ENCODE data around the gene AARS2.
A peak's percentile ranks its signal among the peaks of the same experiment; 100 is the strongest.

Gene AARS2

DNA sequence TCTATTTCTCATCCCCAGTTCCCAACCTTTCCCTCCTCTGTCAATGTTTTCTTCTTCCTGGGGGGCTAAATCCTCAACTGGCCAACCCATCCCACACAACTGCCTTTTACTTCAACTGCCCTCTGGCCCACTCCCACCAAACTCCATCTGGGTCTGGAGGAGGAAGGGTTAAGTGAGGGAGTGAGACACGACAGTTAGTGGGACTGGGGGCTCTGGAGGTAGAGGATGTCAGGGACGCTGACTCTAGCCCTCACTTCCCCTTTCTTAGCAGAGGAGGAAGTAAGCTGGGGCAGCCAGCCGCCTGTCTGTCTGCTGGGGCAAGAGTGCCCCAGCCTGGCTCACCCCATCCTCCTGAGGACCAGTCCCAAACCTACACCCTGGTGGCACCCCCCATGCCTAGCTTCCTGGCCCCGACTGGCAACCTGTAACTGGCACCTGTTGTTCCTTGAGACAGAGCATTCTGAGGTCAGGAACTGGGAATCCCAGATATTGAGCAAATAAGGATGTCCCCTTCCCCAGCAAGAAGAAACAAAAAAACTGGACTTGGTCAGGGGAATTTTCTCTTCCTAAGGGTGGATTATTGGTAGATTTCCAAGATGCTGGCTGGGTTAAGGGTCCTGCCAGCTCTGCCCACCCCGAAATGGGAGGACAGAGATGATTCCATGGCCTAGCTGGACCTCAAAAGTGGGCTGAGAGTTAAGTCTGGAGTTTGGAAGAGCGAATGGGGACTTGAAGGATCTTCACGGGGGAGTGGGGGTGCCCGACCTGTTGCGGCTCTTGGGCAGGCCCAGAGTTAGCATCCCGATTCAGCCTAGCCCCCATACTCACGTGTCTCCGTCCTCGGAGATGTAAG lies 48.8 kb downstream of the AARS2 start:
- peak overlapping the region; percentile 93 for H3K4me3 ChIP-seq (ENCODE audit: control insufficient read depth, low read depth, low read length)
- no peak for DNase-seq (ENCODE audit: low read depth)
- TF ChIP-seq, protein P1, sequence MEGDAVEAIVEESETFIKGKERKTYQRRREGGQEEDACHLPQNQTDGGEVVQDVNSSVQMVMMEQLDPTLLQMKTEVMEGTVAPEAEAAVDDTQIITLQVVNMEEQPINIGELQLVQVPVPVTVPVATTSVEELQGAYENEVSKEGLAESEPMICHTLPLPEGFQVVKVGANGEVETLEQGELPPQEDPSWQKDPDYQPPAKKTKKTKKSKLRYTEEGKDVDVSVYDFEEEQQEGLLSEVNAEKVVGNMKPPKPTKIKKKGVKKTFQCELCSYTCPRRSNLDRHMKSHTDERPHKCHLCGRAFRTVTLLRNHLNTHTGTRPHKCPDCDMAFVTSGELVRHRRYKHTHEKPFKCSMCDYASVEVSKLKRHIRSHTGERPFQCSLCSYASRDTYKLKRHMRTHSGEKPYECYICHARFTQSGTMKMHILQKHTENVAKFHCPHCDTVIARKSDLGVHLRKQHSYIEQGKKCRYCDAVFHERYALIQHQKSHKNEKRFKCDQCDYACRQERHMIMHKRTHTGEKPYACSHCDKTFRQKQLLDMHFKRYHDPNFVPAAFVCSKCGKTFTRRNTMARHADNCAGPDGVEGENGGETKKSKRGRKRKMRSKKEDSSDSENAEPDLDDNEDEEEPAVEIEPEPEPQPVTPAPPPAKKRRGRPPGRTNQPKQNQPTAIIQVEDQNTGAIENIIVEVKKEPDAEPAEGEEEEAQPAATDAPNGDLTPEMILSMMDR (IDR thresholded peaks at IDR 0.05; ENCODE audit: control insufficient read depth, insufficient read depth, low read depth, low read length, missing control alignments), result no peak

- peak overlapping the region; percentile 93 for H3K4me3 ChIP-seq (ENCODE audit: control insufficient read depth, low read depth, low read length)
- TF ChIP-seq, protein P1 (IDR thresholded peaks at IDR 0.05; ENCODE audit: control insufficient read depth, insufficient read depth, low read depth, low read length, missing control alignments), result no peak
- DNase-seq (ENCODE audit: low read depth), result no peak
Observed at GRCh38 chr6:44263354-44264100, 49.6 kb downstream of the AARS2 start.

GRCh38 chr6:44262467-44263353 lies 50.4 kb downstream of the AARS2 start:
- TF ChIP-seq, protein P1 (IDR thresholded peaks at IDR 0.05; ENCODE audit: control insufficient read depth, insufficient read depth, low read depth, low read length, missing control alignments), result no peak
- DNase-seq (ENCODE audit: low read depth), result no peak
- peak overlapping the region; percentile 93; the same call in 1 of the 2 replicates for H3K4me3 ChIP-seq (ENCODE audit: control insufficient read depth, low read depth, low read length)

GRCh38 chr6:44261581-44261980 lies 51.6 kb downstream of the AARS2 start:
- TF ChIP-seq, protein P1 (IDR thresholded peaks at IDR 0.05; ENCODE audit: control insufficient read depth, insufficient read depth, low read depth, low read length, missing control alignments), result no peak
- DNase-seq (ENCODE audit: low read depth), result no peak
- H3K4me3 ChIP-seq (ENCODE audit: control insufficient read depth, low read depth, low read length), result no peak overlapping the region

DNA sequence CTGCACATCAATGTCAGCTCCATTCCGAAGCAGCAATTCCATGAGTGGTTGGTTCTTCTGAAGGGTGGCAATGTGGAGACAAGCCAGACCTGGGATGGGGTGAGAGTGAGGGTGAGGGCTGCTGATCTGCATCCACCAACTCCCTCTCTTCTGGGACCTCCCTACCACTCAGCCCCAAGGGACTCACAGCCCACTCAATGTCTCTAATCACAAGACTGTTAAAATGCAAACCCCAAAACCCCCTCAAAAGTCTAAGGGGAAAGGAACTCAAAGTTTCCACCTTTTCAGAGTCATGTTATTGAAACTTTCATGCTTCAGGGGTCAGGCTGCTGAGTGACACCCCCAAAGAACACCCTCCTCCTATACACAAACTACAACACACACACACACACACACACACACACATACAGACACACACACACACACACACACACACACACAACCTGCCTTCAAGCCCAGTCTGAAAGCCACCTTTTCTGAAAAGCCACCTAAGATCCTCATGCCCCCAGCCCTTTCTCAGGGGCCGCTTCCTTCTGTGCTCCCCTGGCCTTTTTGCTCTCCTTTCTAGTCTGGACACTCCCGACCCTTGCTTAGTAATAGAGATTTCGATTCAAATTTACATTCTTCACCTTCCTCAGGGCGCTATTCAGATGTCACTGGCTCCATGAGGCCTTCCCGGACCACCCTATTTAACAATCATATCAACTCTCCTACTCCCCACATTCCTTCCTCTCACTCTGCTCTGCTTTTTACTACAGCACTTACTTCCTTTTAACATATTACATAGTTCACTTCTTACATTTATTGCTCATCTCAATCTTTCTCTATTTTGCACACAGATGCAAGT lies 52.5 kb downstream of the AARS2 start:
- TF ChIP-seq, protein P1 (IDR thresholded peaks at IDR 0.05; ENCODE audit: control insufficient read depth, insufficient read depth, low read depth, low read length, missing control alignments), result no peak
- DNase-seq (ENCODE audit: low read depth), result no peak
- H3K4me3 ChIP-seq (ENCODE audit: control insufficient read depth, low read depth, low read length), result no peak overlapping the region

All from AG09309 (cell line).